ENCODE data around the gene ATP2B3.
A peak's percentile ranks its signal among the peaks of the same experiment; 100 is the strongest.

Gene ATP2B3

GRCh38 chrX:153539171-153539978 lies 21.9 kb downstream of the ATP2B3 start:
- DNase-seq = peak; percentile 19

- no peak for DNase-seq
These were observed 22.5 kb downstream of the ATP2B3 start for GRCh38 chrX:153539979-153540358.

GRCh38 chrX:153544727-153545126 lies 27.3 kb downstream of the ATP2B3 start:
- DNase-seq = no peak

GRCh38 chrX:153546386-153546785 lies 28.9 kb downstream of the ATP2B3 start:
- DNase-seq = no peak

GRCh38 chrX:153547195-153547594 lies 29.8 kb downstream of the ATP2B3 start:
- DNase-seq = no peak

- no peak for DNase-seq
These were observed 31.8 kb downstream of the ATP2B3 start for GRCh38 chrX:153549231-153549630.

- DNase-seq = no peak
These were observed 32.4 kb downstream of the ATP2B3 start for GRCh38 chrX:153549807-153550206.

- no peak for DNase-seq
These were observed 33.7 kb downstream of the ATP2B3 start for GRCh38 chrX:153551135-153551534.

GRCh38 chrX:153554519-153555167 lies 37.2 kb downstream of the ATP2B3 start:
- peak; percentile 38 for DNase-seq

- DNase-seq = no peak
These were observed 39.3 kb downstream of the ATP2B3 start for GRCh38 chrX:153556767-153557166.

- no peak for DNase-seq
These were observed 40.3 kb downstream of the ATP2B3 start for GRCh38 chrX:153557618-153558355.

GRCh38 chrX:153560000-153560399 lies 42.6 kb downstream of the ATP2B3 start:
- no peak for DNase-seq

GRCh38 chrX:153560466-153560865 lies 43.0 kb downstream of the ATP2B3 start:
- no peak for DNase-seq

- no peak for DNase-seq
These were observed 43.9 kb downstream of the ATP2B3 start for GRCh38 chrX:153561337-153561736.

- DNase-seq = no peak
These were observed 45.1 kb downstream of the ATP2B3 start for GRCh38 chrX:153562546-153562945.

- DNase-seq = no peak
These were observed 46.7 kb downstream of the ATP2B3 start for GRCh38 chrX:153564047-153564606.

- no peak for DNase-seq
These were observed 48.6 kb downstream of the ATP2B3 start for GRCh38 chrX:153565996-153566580.

- no peak for DNase-seq
These were observed 51.1 kb downstream of the ATP2B3 start for GRCh38 chrX:153568451-153569011.

- DNase-seq = no peak
These were observed 52.0 kb downstream of the ATP2B3 start for GRCh38 chrX:153569475-153569874.

GRCh38 chrX:153571534-153571908 lies 54.1 kb downstream of the ATP2B3 start:
- DNase-seq = no peak

GRCh38 chrX:153572601-153573000 lies 55.2 kb downstream of the ATP2B3 start:
- DNase-seq = no peak

GRCh38 chrX:153573984-153574383 lies 56.5 kb downstream of the ATP2B3 start:
- DNase-seq = no peak
